OCI-LY7 (cell line): Measurements from ENCODE around the gene EPPIN. TPM values are rescaled to one million over a fixed set of nuclear protein-coding genes. Genes with fewer than 3 reads are reported as not detected.

Experiments used
- BruUV-seq: library from RNA; stranded (reverse); fragments of 400-500 nt; replicated peaks from 2 replicates; lab custom pipeline; 2021; lab: Mats Ljungman, UMichigan
- CTCF ChIA-PET: fragments of 300-600 bp; sonication (Branson Sonifier 250); formaldehyde crosslinking; loops from one replicate; lab custom pipeline; 2022; ENCODE audit warnings: antibody characterized with exemption; ENCODE audit not compliant: unreplicated experiment; lab: Charles Lee
- POLR2A ChIA-PET: fragments of 300-600 bp; sonication (Branson Sonifier 250); formaldehyde crosslinking; loops from one replicate; lab custom pipeline; 2022; ENCODE audit warnings: antibody characterized with exemption; lab: Charles Lee
- DNase-seq: peaks from one replicate; pipeline ENCODE4 v3.0.0-alpha.2; 2015; ENCODE audit warnings: low spot score
- H2AFZ ChIP-seq: fragments of 200-600 bp; sonication (generic), shearing (Covaris generic); 2 replicates; pipeline ENCODE4 v1.6.1; 2014; ENCODE audit warnings: mild to moderate bottlenecking, antibody characterized with exemption, low read length, moderate library complexity
- H3K27ac ChIP-seq: fragments of 200-600 bp; sonication (generic); 2 replicates; pipeline ENCODE4 v1.5.1; 2014; ENCODE audit warnings: mixed run types, low read depth, mild to moderate bottlenecking, moderate library complexity, low read length, inconsistent platforms; ENCODE audit not compliant: poor library complexity, severe bottlenecking
- H3K36me3 ChIP-seq: fragments of 200-600 bp; sonication (generic); 2 replicates; pipeline ENCODE4 v1.6.1; 2014; ENCODE audit warnings: mild to moderate bottlenecking, antibody characterized with exemption, low read length, moderate library complexity, mixed read lengths; ENCODE audit not compliant: insufficient read depth
- H3K4me1 ChIP-seq: fragments of 200-600 bp; sonication (generic); 2 replicates; pipeline ENCODE4 v1.5.1; 2014; ENCODE audit warnings: mild to moderate bottlenecking, low read length; ENCODE audit not compliant: insufficient read depth, poor library complexity, severe bottlenecking
- H3K4me2 ChIP-seq: fragments of 200-600 bp; sonication (generic); 2 replicates; pipeline ENCODE4 v1.6.1; 2014; ENCODE audit warnings: mild to moderate bottlenecking, low read length
- H3K4me3 ChIP-seq: fragments of 200-600 bp; sonication (generic); 2 replicates; pipeline ENCODE4 v1.5.1; 2014; ENCODE audit warnings: mild to moderate bottlenecking, low read depth, low read length; ENCODE audit not compliant: poor library complexity, severe bottlenecking
- H3K79me2 ChIP-seq: fragments of 200-600 bp; sonication (generic); 2 replicates; pipeline ENCODE4 v1.6.1; 2016; ENCODE audit warnings: low read depth, mild to moderate bottlenecking, low read length, moderate library complexity, mixed read lengths; ENCODE audit not compliant: insufficient read depth
- H3K9me2 ChIP-seq: fragments of 200-600 bp; sonication (generic); 2 replicates; pipeline ENCODE4 v1.6.1; 2016; ENCODE audit warnings: mild to moderate bottlenecking, low read length, mixed read lengths; ENCODE audit not compliant: insufficient read depth
- H3K9me3 ChIP-seq: fragments of 200-600 bp; sonication (generic); 2 replicates; pipeline ENCODE4 v1.6.1; 2014; ENCODE audit warnings: mild to moderate bottlenecking, mixed run types, low read length, mixed read lengths
- H4K20me1 ChIP-seq: fragments of 200-600 bp; sonication (generic); 2 replicates; pipeline ENCODE4 v1.6.1; 2014; ENCODE audit warnings: mild to moderate bottlenecking, antibody characterized with exemption, low read length, moderate library complexity, mixed read lengths; ENCODE audit not compliant: insufficient read depth
- EZH2phosphoT487 ChIP-seq: fragments of 200-600 bp; sonication (generic); IDR thresholded peaks from 2 replicates; pipeline ENCODE4 v1.6.1; 2018; ENCODE audit warnings: low read depth, borderline replicate concordance, mild to moderate bottlenecking, mixed run types, antibody characterized with exemption, low read length, moderate library complexity, mixed read lengths
- intact Hi-C: fragments of 100-400 bp; cut with micrococcal nuclease; formaldehyde crosslinking; loops from one replicate; pipeline ENCODE4 v1.10.0; 2022; ENCODE audit not compliant: unreplicated experiment
- total RNA-seq, 2 experiments: library from RNA; depleted of rRNA in 1 of 2; stranded (reverse); fragments of >200 nt in 1 of 2; shearing (Covaris generic) in 1 of 2; gene quantifications; 2 replicates each; pipeline ENCODE4 v1.2.3, GENCODE V29; 2014 to 2022
- TF ChIP-seq, protein P1 (sequence below): fragments of 200-600 bp; sonication (generic); conservative IDR thresholded peaks from 2 replicates; pipeline ENCODE4 v1.5.1; 2014; ENCODE audit warnings: mild to moderate bottlenecking, antibody characterized with exemption, low read length, moderate library complexity, mixed read lengths

Gene EPPIN
- total RNA-seq, 2 experiments from 2014 or later = not detected

DNA sequence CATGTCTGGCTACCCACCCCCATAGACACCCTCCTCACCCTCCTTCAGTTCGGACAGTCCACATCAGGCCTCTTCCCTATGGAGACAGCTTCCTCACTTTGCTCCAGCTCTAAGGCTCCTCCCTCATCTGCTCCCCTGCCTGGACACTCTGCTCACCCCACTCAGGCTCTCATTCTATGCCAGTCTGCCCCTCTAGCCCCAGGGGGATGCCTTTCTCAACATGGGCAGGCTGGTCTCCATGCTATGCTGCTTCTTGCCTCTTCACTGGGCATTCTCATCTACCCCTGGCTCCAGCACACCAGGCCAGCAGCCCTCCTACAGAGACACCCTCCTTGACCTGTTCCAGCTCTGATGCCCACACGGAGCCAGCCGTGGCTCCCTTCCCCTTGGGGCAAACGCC, 32.0 kb upstream of the EPPIN start, which contains the start of gene WFDC8:
WFDC8 (minus strand) TSS at position 101 of the 400 bp plus-strand sequence; CDS start at position 64, 37 bp downstream.
- Histone ChIP-seq H3K79me2 (no peaks in the 10 kb centered on the region), H3K4me2 (no peak within 1 kb of the TSS), H3K27ac (no peak within 1 kb of the TSS), H3K4me3 (no peak within 1 kb of the TSS), H3K36me3 (no peaks in the 10 kb centered on the region), H3K9me2 (no peaks in the 10 kb centered on the region), H3K4me1 (no peaks in the 10 kb centered on the region), H4K20me1 (no peaks in the 10 kb centered on the region), H3K9me3 (no peaks in the 10 kb centered on the region), H2AFZ (no peak within 1 kb of the TSS)
- ChIA-PET CTCF (no interaction called here), POLR2A (no interaction called here)
- intact Hi-C loops = no loop called here
- TF ChIP-seq, protein P1, sequence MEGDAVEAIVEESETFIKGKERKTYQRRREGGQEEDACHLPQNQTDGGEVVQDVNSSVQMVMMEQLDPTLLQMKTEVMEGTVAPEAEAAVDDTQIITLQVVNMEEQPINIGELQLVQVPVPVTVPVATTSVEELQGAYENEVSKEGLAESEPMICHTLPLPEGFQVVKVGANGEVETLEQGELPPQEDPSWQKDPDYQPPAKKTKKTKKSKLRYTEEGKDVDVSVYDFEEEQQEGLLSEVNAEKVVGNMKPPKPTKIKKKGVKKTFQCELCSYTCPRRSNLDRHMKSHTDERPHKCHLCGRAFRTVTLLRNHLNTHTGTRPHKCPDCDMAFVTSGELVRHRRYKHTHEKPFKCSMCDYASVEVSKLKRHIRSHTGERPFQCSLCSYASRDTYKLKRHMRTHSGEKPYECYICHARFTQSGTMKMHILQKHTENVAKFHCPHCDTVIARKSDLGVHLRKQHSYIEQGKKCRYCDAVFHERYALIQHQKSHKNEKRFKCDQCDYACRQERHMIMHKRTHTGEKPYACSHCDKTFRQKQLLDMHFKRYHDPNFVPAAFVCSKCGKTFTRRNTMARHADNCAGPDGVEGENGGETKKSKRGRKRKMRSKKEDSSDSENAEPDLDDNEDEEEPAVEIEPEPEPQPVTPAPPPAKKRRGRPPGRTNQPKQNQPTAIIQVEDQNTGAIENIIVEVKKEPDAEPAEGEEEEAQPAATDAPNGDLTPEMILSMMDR = no peak
- no peak for TF ChIP-seq EZH2phosphoT487
- no TSS peak for BruUV-seq
- no peak for DNase-seq

- no peak overlapping the region for H2AFZ ChIP-seq
- POLR2A ChIA-PET = no interaction called here
- intact Hi-C loops = no loop called here
These were observed 31.0 kb upstream of the EPPIN start for GRCh38 chr20:45578231-45578630.

GRCh38 chr20:45576995-45577394, 29.8 kb upstream of the EPPIN start:
- intact Hi-C loops = no loop called here
- TF ChIP-seq EZH2phosphoT487 = no peak
- TF ChIP-seq, protein P1 = no peak
- ChIA-PET CTCF (no interaction called here), POLR2A (no interaction called here)
- Histone ChIP-seq H3K4me2 (no peak overlapping the region), H3K79me2 (no peaks in the 10 kb centered on the region), H3K9me3 (no peaks in the 10 kb centered on the region), H3K4me1 (no peaks in the 10 kb centered on the region), H3K36me3 (no peaks in the 10 kb centered on the region), H3K9me2 (no peaks in the 10 kb centered on the region), H3K4me3 (no peak overlapping the region), H3K27ac (no peak overlapping the region), H2AFZ (no peak overlapping the region), H4K20me1 (no peaks in the 10 kb centered on the region)
- DNase-seq = no peak
- no TSS peak for BruUV-seq

More at GRCh38 chr20:45578231-45578630, 31.0 kb upstream of the EPPIN start:
- no TSS peak for BruUV-seq
- no peaks in the 10 kb centered on the region for H3K9me3 ChIP-seq
- H3K27ac ChIP-seq = no peak overlapping the region
- no peaks in the 10 kb centered on the region for H3K9me2 ChIP-seq
- no peak for TF ChIP-seq EZH2phosphoT487
- TF ChIP-seq, protein P1 = no peak
- H4K20me1 ChIP-seq = no peaks in the 10 kb centered on the region
- H3K4me2 ChIP-seq = no peak overlapping the region
- no peaks in the 10 kb centered on the region for H3K4me1 ChIP-seq
- CTCF ChIA-PET = no interaction called here
- H3K4me3 ChIP-seq = no peak overlapping the region
- no peak for DNase-seq
- no peaks in the 10 kb centered on the region for H3K79me2 ChIP-seq
- no peaks in the 10 kb centered on the region for H3K36me3 ChIP-seq
